ENCODE results near the gene RNF31. TPM values are rescaled to one million over a fixed set of nuclear protein-coding genes. Genes with fewer than 3 reads are reported as not detected.
A peak's percentile ranks its signal among the peaks of the same experiment; 100 is the strongest.

Gene RNF31
- total RNA-seq, 1 donor from 2014 or later = 25.8 TPM

DNA sequence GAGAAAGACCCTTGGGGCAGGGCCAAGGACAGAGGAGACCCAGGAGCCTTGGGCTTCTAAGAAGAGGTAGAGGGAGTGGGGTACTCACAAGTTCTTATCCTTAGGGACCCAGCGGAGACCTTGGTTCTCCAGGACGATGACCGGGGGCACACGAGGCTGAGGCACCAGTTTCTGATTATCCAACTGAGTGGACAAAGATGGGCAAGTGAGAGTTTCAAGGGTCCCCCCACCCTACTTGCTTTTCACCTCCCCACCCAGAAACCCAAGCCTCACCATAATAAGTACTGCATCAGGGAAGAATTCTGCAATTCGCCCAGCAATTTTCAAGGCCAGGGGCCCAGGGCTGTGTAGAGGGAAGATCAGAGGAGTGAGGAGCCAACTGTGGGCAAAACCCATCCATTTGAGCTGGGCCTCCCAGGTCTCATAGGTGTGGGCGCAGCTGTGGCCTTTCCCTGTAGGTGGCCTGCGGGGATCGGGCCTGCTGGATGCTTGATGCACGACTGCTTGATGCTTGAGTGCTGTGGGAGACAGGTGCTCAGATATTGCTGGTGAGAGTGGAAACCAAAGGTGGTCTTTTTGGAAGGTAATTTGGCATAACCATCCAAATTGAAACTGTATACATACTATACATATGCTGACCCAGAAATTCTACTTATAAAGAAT lies 7.9 kb upstream of the RNF31 start:
- Histone ChIP-seq H3K27me3 (ENCODE audit: control insufficient read depth, insufficient read depth, low read length) (no peaks in the 10 kb centered on the region), H3K4me3 (ENCODE audit: low read depth, low read length) (no peak overlapping the region)

DNA sequence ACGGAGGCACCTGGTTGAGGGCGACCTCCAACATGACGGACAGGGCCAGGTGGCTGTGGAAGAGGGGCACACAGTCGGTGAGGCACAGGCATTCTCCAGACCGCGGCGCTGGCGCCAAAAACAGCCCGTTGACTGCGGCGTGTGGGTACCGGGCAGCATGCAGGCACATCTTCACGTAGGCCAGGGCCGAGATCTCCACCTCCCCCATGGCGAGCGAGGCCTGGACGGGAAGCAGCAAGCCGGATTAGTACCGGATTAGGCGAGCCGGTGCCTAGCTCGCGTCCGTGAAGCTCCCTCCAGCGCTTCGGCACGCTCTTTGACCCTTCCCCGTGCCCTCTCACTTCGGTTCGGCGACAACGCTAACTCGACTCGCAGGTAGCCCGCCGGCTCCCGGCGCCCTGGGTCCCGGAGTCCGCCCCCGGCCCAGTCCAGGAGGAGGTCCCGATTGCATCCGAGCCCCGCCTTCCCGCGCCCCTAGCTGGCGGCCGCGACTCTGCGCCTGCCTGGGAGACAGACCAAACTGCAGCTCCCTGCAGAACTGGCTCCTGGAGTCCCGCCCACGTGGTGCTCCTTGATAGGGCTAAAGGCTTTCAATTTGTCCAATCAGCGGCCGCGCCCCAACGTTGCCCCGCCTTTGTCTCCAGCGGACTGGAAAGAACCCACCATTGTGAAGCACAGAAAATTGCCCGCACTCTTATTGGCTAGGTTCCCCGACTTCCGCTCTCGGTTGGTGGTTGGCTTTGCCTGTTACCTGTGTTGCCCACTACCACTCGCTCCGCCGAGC lies 6.0 kb upstream of the RNF31 start, which contains the start of gene EMC9:
EMC9 (minus strand) TSS at position 495 of the 784 bp plus-strand sequence; CDS start at position 208, 287 bp downstream.
- Histone ChIP-seq H3K36me3 (ENCODE audit: control insufficient read depth, insufficient read depth, low read length) (peaks cover 15% of the 10 kb centered on the region), H3K4me3 (ENCODE audit: low read depth, low read length) (peak within 1 kb of the TSS; percentile 62), H3K27me3 (ENCODE audit: control insufficient read depth, insufficient read depth, low read length) (no peaks in the 10 kb centered on the region)
- TF ChIP-seq CTCF (IDR thresholded peaks at IDR 0.05; ENCODE audit: insufficient read depth, low read length, severe bottlenecking) = peak; percentile 51
- FAIRE-seq (no peak), DNase-seq (ENCODE audit: low read depth) (peak; percentile 98)

More for the DNA sequence above, 7.9 kb upstream of the RNF31 start:
- H3K36me3 ChIP-seq (ENCODE audit: control insufficient read depth, insufficient read depth, low read length) = peaks cover 15% of the 10 kb centered on the region
- DNase-seq (ENCODE audit: low read depth) (no peak), FAIRE-seq (no peak)
- TF ChIP-seq CTCF (IDR thresholded peaks at IDR 0.05; ENCODE audit: insufficient read depth, low read length, severe bottlenecking) = no peak

DNA sequence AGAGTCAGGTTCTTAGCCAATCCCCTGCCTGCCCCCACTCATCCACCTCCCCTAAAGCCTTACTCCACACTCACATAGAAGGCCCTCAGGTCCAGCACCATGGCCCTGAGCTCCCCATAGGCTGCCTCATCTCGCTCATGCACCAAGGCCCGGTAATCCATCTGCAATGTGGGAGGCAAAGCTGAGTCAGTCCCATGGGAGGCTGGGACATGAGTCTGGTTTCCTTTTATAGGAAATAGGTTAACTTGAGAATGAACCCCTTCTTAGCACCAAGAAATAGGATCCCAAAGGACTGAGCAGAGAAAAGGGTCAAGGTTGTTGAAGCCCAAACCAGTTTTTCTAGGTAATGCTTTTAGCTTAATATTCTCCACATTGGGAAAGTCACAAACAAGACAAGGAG lies 3.8 kb upstream of the RNF31 start:
- no peak for FAIRE-seq
- H3K27me3 ChIP-seq (ENCODE audit: control insufficient read depth, insufficient read depth, low read length) = no peaks in the 10 kb centered on the region
- no peak for DNase-seq (ENCODE audit: low read depth)
- TF ChIP-seq CTCF (IDR thresholded peaks at IDR 0.05; ENCODE audit: insufficient read depth, low read length, severe bottlenecking) = no peak
- peaks cover 9% of the 10 kb centered on the region for H3K36me3 ChIP-seq (ENCODE audit: control insufficient read depth, insufficient read depth, low read length)
- H3K4me3 ChIP-seq (ENCODE audit: low read depth, low read length) = no peak overlapping the region

- Histone ChIP-seq H3K27me3 (ENCODE audit: control insufficient read depth, insufficient read depth, low read length) (no peaks in the 10 kb centered on the region), H3K36me3 (ENCODE audit: control insufficient read depth, insufficient read depth, low read length) (peaks cover 12% of the 10 kb centered on the region), H3K4me3 (ENCODE audit: low read depth, low read length) (no peak overlapping the region)
- DNase-seq (ENCODE audit: low read depth) (no peak), FAIRE-seq (no peak)
- TF ChIP-seq CTCF (IDR thresholded peaks at IDR 0.05; ENCODE audit: insufficient read depth, low read length, severe bottlenecking) = no peak
These were observed 2.8 kb upstream of the RNF31 start for GRCh38 chr14:24144451-24144850.

DNA sequence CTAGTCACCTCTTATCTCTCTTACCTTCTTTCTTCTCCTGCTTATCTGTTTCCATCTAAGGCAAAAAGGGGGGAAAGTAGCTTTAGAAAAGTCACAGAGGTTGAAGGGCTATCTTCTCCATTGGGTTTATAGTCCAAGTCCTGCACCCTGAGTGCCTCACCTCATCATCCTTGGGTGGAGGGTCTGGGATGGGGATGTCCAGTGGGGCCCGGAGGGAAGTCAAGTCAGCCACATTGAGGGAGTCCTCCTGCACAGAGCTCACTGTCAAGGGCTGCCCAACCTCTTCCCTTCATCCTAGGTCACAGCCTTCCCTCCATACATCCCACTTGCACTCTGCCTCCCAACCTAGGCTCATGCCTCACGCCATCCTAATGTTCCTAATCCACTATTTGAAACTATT lies 2.1 kb upstream of the RNF31 start:
- no peaks in the 10 kb centered on the region for H3K27me3 ChIP-seq (ENCODE audit: control insufficient read depth, insufficient read depth, low read length)
- FAIRE-seq (no peak), DNase-seq (ENCODE audit: low read depth) (no peak)
- H3K36me3 ChIP-seq (ENCODE audit: control insufficient read depth, insufficient read depth, low read length) = peaks cover 11% of the 10 kb centered on the region
- TF ChIP-seq CTCF (IDR thresholded peaks at IDR 0.05; ENCODE audit: insufficient read depth, low read length, severe bottlenecking) = no peak
- H3K4me3 ChIP-seq (ENCODE audit: low read depth, low read length) = no peak overlapping the region

Data from bronchial epithelial cell (primary cell).